Chondrocyte (in vitro differentiated cells): ENCODE results near the gene HIPK4. TPM values are rescaled to one million over a fixed set of nuclear protein-coding genes. Genes with fewer than 3 reads are reported as not detected.
A peak's percentile ranks its signal among the peaks of the same experiment; 100 is the strongest.

Experiments
- DNase-seq: peaks from one replicate; pipeline ENCODE4 v3.0.0; 2021; ENCODE audit warnings: mixed read lengths, low spot score
- H3K27ac Mint-ChIP-seq: one replicate; pipeline ENCODE4 v1.8.0; 2021; ENCODE audit warnings: mild to moderate bottlenecking, moderate library complexity, mixed read lengths; ENCODE audit not compliant: unreplicated experiment
- H3K27me3 Mint-ChIP-seq: 2 replicates; pipeline ENCODE4 v1.8.0; 2021; ENCODE audit warnings: low read depth, mixed read lengths
- H3K36me3 Mint-ChIP-seq: 2 replicates; pipeline ENCODE4 v1.8.0; 2021; ENCODE audit warnings: low read depth, mixed read lengths
- H3K4me1 Mint-ChIP-seq: 2 replicates; pipeline ENCODE4 v1.8.0; 2021; ENCODE audit warnings: low read depth, mild to moderate bottlenecking, mixed read lengths
- H3K4me3 Mint-ChIP-seq: one replicate; pipeline ENCODE4 v1.8.0; 2021; ENCODE audit warnings: mild to moderate bottlenecking, moderate library complexity, mixed read lengths; ENCODE audit not compliant: unreplicated experiment
- H3K9me3 Mint-ChIP-seq: 2 replicates; pipeline ENCODE4 v1.8.0; 2021; ENCODE audit warnings: low read depth, mixed read lengths
- total RNA-seq: library from RNA; stranded (reverse); gene quantifications from 3 replicates; pipeline ENCODE4 v1.2.1, GENCODE V29; 2021
- TF ChIP-seq, protein P1 (sequence below): fragments of 200-600 bp; sonication (generic); IDR thresholded peaks from 2 replicates; pipeline ENCODE4 v1.5.0; 2021; ENCODE audit warnings: antibody characterized with exemption, mild to moderate bottlenecking, moderate library complexity

The HIPK4 gene
- total RNA-seq, 1 donor from 2014 or later: 0.20 TPM

DNA sequence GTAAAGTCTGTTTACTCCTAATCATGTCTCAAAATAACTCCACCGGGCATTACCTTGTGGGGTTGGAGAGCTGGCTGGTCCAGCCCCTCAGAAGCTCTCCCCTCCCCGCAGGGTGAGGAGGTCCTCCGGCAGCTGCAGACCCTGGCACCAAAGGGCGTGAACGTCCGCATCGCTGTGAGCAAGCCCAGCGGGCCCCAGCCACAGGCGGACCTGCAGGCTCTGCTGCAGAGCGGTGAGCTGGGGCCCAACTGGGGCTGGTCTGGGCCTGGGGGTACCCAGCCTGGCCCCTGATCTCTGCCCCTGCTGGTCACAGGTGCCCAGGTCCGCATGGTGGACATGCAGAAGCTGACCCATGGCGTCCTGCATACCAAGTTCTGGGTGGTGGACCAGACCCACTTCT, 20.2 kb downstream of the HIPK4 start:
- no peak for DNase-seq
- Mint-ChIP-seq H3K4me1 (peaks cover 22% of the 10 kb centered on the region), H3K4me3 (no peak overlapping the region), H3K27ac (no peak overlapping the region), H3K9me3 (no peaks in the 10 kb centered on the region), H3K36me3 (peaks cover 25% of the 10 kb centered on the region), H3K27me3 (no peaks in the 10 kb centered on the region)
- TF ChIP-seq, protein P1, sequence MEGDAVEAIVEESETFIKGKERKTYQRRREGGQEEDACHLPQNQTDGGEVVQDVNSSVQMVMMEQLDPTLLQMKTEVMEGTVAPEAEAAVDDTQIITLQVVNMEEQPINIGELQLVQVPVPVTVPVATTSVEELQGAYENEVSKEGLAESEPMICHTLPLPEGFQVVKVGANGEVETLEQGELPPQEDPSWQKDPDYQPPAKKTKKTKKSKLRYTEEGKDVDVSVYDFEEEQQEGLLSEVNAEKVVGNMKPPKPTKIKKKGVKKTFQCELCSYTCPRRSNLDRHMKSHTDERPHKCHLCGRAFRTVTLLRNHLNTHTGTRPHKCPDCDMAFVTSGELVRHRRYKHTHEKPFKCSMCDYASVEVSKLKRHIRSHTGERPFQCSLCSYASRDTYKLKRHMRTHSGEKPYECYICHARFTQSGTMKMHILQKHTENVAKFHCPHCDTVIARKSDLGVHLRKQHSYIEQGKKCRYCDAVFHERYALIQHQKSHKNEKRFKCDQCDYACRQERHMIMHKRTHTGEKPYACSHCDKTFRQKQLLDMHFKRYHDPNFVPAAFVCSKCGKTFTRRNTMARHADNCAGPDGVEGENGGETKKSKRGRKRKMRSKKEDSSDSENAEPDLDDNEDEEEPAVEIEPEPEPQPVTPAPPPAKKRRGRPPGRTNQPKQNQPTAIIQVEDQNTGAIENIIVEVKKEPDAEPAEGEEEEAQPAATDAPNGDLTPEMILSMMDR: no peak

DNA sequence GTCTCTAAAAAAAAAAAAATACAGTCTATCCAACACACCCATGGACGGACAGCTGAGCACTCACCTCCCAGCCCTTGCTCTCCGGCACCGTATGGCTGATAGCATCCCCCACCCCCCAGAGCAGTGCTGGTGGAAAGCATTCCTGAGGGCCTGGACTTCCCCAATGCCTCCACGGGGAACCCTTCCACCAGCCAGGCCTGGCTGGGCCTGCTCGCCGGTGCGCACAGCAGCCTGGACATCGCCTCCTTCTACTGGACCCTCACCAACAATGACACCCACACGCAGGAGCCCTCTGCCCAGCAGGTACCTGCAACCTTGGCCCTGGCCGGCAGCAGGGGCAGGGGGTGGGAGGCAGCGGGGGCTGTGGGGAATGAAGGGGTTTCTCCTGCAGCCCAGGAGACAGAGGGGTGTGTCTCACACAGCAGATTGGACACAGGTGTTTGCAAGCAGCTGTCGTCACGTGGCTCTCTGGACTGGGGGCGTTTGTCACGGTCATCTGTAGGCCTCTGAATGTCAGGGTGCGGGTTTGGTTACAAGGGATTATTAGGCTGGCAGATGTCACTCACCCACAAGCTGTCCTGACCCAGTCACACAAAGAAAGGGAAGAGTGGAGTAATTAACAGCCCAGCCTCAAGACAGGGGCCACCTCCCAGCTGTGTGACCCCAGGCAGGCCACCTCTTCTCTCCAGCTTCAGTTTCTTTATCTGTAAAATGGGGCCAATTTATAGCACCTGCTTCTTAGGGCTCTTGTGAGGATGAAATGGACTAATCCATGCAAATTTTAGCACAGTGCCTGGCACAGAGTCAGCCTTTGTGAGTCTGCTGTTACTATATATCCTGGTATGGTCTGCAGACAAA, 22.2 kb downstream of the HIPK4 start:
- TF ChIP-seq, protein P1: no peak
- peaks cover 17% of the 10 kb centered on the region for H3K36me3 Mint-ChIP-seq
- no peaks in the 10 kb centered on the region for H3K27me3 Mint-ChIP-seq
- no peak overlapping the region for H3K27ac Mint-ChIP-seq
- H3K9me3 Mint-ChIP-seq: no peaks in the 10 kb centered on the region
- no peak for DNase-seq
- peaks cover 27% of the 10 kb centered on the region for H3K4me1 Mint-ChIP-seq
- no peak overlapping the region for H3K4me3 Mint-ChIP-seq

DNA sequence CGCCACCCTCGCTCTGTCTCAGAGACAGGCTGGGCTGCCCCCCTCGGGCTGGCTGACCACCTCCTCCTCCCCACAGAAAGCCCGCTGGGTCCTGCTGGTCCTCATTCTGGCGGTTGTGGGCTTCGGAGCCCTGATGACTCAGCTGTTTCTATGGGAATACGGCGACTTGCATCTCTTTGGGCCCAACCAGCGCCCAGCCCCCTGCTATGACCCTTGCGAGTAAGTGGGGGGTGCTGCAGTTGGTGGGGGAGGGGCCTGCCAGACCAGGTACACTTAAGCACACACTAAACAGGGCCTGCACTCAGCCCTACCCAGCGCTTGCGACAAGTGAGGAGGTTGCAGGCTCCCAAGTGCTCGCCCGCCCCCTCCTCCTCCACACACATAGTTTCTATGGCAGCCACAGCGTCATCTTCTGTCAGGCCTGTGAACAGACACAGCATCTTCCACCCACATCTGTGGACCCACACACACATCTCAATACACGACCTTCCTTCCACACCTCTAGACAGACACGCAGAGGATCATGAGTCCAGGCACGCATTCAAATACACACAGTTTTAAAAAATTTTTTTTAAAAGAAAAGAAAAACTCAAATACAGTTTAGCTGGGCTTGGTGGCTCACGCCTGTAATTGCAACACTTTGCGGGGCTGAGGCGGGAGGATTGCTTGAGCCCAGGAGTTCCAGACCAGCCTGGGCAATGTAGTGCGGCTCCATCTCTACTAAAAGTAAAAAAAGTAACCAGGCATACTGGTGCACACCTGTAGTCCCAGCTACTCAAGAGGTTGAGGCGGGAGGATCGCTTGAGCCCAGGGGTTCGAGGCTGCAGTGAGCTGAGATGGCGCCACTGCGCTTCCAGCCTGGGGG, 23.1 kb downstream of the HIPK4 start:
- Mint-ChIP-seq H3K36me3 (peaks cover 16% of the 10 kb centered on the region), H3K27ac (peak overlapping the region; percentile 78), H3K4me3 (peak overlapping the region; percentile 78), H3K4me1 (peaks cover 28% of the 10 kb centered on the region), H3K27me3 (no peaks in the 10 kb centered on the region), H3K9me3 (no peaks in the 10 kb centered on the region)
- TF ChIP-seq, protein P1: peak; percentile 42
- DNase-seq: no peak

DNA sequence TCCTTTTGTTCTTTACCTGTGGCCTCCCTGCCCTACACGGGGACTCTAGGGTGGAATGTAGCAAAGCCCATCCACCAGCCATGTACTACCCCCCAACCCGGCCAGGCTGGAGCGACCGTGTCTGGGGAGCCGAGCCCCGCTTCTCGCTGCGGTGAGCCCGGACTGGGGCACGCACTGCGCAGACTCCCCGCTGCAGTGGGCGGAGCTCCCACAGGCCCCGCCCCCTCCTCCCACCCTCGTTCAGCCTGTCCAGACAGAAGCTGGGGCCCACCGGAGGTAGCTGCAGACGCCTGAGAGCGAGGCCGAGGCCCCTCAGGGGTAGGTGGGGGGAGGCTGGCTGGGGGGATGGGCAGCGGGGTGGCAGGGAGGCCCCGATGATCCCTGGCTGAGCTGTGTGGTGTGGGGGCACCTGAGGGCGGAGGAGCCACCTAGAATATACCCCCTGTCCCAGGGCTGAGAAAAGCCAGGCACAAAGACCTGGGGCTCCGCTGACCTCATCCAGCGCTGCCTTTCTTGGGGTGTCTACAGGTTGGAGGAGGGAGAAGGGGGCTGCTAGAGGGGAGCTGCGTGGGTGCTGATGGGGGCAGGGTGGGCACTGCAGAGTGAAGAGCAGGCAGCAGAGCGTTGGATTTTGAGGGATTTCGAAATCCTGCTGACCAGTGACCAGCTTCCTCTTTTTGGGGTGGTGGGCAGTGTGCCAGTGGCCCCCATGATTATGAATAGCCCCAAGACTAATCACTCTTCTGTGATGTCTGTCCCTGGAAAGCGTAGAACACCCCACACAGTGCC, 24.2 kb downstream of the HIPK4 start:
- Mint-ChIP-seq H3K27ac (peak overlapping the region; percentile 75), H3K9me3 (no peaks in the 10 kb centered on the region), H3K4me3 (peak overlapping the region; percentile 78), H3K27me3 (no peaks in the 10 kb centered on the region), H3K4me1 (peaks cover 28% of the 10 kb centered on the region), H3K36me3 (peaks cover 11% of the 10 kb centered on the region)
- no peak for DNase-seq
- TF ChIP-seq, protein P1: no peak
